Measurements from ENCODE around the gene DNAAF9.

The DNAAF9 gene

DNA sequence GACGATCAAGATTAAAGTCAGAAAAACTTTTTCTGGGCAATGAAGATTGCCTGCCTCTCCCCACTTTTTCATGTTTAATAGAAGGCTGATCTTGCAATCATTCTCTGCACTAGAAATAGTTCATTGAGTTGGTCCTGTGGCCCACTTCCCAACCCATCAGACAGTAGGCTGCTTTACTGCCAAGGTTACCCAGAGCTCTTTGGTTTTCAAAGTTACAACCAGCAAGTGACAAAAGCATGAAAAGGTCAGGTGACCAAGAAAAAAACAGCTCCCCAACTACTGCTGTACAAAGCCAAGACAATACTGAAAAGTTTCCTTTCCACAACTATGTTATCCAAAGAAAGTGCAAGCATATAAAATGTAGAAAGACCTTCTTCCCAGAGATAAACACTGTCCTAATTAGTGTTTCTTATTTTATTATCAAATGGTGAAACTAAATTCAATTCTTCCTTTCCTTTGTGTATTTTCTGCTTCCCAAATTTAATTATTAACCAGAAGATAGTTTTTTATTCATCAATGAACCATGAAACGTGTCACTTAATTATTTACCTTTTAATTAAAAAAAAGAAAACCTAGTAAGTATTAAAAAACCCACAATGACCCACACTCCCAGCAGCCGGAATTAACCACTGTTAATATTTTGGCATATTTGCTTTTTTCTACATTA lies 16.6 kb downstream of the DNAAF9 start:
- no peak for TF ChIP-seq ZFX (IDR thresholded peaks at IDR 0.05; ENCODE audit: borderline replicate concordance)
- TF ChIP-seq, protein P1, sequence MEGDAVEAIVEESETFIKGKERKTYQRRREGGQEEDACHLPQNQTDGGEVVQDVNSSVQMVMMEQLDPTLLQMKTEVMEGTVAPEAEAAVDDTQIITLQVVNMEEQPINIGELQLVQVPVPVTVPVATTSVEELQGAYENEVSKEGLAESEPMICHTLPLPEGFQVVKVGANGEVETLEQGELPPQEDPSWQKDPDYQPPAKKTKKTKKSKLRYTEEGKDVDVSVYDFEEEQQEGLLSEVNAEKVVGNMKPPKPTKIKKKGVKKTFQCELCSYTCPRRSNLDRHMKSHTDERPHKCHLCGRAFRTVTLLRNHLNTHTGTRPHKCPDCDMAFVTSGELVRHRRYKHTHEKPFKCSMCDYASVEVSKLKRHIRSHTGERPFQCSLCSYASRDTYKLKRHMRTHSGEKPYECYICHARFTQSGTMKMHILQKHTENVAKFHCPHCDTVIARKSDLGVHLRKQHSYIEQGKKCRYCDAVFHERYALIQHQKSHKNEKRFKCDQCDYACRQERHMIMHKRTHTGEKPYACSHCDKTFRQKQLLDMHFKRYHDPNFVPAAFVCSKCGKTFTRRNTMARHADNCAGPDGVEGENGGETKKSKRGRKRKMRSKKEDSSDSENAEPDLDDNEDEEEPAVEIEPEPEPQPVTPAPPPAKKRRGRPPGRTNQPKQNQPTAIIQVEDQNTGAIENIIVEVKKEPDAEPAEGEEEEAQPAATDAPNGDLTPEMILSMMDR (IDR thresholded peaks at IDR 0.05) = no peak
- peak overlapping the region; percentile 44; the same call in 1 of the 2 replicates for H3K27ac ChIP-seq

DNA sequence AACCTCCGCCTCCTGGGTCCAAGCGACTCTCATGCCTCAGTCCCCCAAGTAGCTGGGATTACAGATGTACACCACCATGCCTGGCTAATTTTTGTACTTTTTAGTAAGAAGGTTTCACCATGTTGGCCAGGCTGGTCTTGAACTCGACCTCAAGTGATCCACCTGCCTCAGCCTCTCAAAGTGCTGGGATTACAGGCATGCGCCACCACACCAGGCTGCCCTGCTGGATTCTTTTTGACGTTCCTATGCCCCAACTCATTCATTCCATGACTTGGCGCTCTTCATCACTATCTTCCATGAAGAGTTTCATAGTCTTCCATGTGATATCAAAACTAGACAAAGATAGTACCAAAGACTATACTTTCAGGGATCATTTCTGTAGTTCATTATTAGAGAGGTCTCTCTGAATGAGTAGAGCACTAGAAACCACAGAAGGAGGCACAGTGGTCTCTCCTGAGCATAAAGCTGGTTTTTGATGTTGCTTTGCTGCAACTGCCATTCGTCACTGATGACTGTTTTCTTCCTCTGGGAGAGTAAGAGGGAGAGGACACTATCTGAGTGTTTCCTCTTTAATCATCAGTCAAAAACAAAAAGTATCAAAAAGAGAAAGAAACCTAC lies 23.5 kb downstream of the DNAAF9 start:
- TF ChIP-seq, protein P1 (IDR thresholded peaks at IDR 0.05) = no peak
- TF ChIP-seq ZFX (IDR thresholded peaks at IDR 0.05; ENCODE audit: borderline replicate concordance) = no peak
- no peak overlapping the region for H3K27ac ChIP-seq

DNA sequence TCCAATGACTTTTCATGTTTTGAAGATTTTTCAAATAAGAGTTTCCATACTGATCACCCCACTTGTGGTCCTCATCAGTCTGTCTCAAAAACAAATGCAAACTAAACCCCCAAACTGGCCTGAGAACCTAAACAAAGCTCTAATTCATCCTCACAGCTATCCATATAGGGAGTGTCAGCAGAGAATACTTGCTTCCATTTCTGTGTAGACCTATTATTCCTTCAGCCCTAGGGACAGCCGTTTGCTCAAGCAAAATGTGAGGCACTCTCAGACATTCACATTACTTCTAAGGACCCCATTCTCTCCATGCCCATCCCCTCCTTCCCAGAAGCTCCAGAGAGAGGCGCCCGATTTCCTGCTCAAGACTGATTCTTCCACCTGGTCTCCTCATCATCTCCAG lies 24.6 kb downstream of the DNAAF9 start:
- TF ChIP-seq ZFX (IDR thresholded peaks at IDR 0.05; ENCODE audit: borderline replicate concordance) = no peak
- TF ChIP-seq, protein P1 (IDR thresholded peaks at IDR 0.05) = no peak
- no peak overlapping the region for H3K27ac ChIP-seq

DNA sequence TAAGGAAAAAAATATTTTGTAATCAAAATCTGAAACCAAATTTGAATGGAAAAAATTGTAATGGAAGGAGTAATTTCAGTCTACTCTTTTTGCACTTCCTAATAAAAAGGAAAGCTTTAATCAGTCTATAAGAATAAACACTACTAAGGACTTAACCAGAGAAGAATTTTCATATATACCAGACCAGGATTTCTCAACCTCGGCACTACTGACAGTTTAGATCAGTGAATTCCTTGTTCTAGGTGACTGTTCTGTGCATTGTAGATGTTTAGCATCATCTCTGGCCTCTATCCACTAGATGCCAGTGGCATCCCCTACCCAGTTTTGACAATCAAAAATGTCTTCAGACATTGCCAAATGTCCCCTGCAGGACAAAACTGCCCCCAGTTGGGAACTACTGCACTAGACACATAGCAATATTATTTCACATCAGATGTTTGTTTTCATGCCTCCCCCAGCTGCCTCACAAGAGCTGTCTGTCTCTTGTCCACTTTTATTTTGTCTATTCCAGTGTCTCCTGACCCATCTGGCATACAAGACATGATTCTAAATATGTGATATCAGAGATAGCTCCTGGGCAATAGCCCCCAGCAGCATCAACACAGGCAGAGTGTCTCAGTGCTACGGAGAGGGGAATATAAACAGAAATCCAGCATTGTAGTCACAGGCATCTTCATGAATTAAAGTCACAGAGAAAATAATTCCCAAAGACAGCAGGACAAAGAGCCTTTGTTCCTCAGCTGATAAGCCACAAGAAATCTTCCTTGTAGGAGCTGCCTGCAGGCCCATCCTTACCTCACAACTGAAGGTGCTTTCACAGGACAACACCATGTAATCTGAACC lies 27.0 kb downstream of the DNAAF9 start:
- H3K27ac ChIP-seq = no peak overlapping the region
- TF ChIP-seq, protein P1 (IDR thresholded peaks at IDR 0.05) = no peak
- TF ChIP-seq ZFX (IDR thresholded peaks at IDR 0.05; ENCODE audit: borderline replicate concordance) = no peak

DNA sequence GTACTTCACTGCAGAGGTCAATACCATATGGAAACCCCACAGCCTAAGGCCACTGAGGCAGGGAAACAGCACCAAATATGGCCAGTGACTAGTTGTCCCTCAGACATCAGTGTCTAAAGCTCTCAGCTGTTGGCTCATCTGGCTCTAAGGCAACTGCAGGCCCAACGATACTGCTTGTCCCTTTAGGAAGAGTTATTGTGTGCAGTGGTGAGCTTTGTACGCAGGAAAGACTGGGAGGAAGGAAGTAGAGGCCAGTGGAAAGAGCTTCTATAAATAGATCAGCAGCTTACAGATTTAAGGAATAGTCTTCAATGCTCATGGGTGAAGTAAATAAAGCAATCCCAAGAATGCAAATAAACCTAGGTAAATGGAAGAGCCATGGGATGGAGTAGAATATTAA lies 29.3 kb downstream of the DNAAF9 start:
- H3K27ac ChIP-seq = no peak overlapping the region
- TF ChIP-seq ZFX (IDR thresholded peaks at IDR 0.05; ENCODE audit: borderline replicate concordance) = no peak
- TF ChIP-seq, protein P1 (IDR thresholded peaks at IDR 0.05) = no peak

DNA sequence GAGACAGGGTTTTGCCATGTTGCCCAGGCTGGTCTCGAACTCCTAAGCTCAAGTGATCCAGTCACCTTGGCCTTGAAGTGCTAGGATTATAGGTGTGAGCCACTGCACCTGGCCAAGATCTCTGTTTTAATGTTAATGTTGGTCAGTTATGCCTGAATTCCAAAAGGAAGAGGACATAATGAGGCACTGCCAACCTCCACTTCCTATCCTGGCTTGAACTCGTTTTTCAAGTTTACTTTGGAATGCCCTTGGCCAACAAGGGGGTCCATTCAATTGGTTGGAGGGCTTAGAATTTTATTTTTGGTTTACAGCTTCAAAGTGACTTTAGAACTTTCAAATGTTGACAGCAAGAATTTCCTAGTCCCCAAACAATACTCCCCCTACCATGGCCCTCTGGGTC lies 29.8 kb downstream of the DNAAF9 start:
- H3K27ac ChIP-seq = no peak overlapping the region
- TF ChIP-seq ZFX (IDR thresholded peaks at IDR 0.05; ENCODE audit: borderline replicate concordance) = no peak
- TF ChIP-seq, protein P1 (IDR thresholded peaks at IDR 0.05) = no peak
